Gastroesophageal sphincter (tissue), 3 donors: ENCODE measurements around the gene AIG1.

Experiments
- CTCF ChIP-seq, 4 experiments: fragments of 200-600 bp in 2 of 4; fragments of 450-650 bp in 2 of 4; sonication (generic) in 1 of 4; IDR thresholded peaks; one replicate each; pipeline ENCODE4 v1.5.1; 2017 to 2019; ENCODE audit warnings: antibody characterized with exemption in 4 of 4, mild to moderate bottlenecking in 2 of 4, moderate library complexity in 2 of 4
- EP300 ChIP-seq: sonication (generic); formaldehyde crosslinking; IDR thresholded peaks from one replicate; pipeline ENCODE4 v1.6.1; 2017; ENCODE audit warnings: antibody characterized with exemption, mild to moderate bottlenecking
- POLR2A ChIP-seq, 2 donors: fragments of 450-650 bp; IDR thresholded peaks; one replicate each; pipeline ENCODE4 v1.6.1; 2017; ENCODE audit warnings: antibody characterized with exemption in 2 of 2, mild to moderate bottlenecking in 2 of 2, moderate library complexity in 1 of 2
- POLR2AphosphoS5 ChIP-seq: sonication (generic); formaldehyde crosslinking; IDR thresholded peaks from one replicate; pipeline ENCODE4 v1.6.1; 2017; ENCODE audit warnings: antibody characterized with exemption

- TF ChIP-seq CTCF (IDR thresholded peaks at IDR 0.05) (no peak), POLR2A (IDR thresholded peaks at IDR 0.05) (no peak), POLR2AphosphoS5 (no peak), EP300 (no peak)
These were observed 47.4 kb downstream of the AIG1 start for GRCh38 chr6:143107911-143108761.
